Amygdala (tissue), 56 donors: ENCODE measurements around the gene TEAD1.

Experiments
- DNase-seq, 56 donors: peaks; one replicate each; lab custom pipeline; 2025; lab: John Stamatoyannopoulos, UW

TEAD1 gene

DNA sequence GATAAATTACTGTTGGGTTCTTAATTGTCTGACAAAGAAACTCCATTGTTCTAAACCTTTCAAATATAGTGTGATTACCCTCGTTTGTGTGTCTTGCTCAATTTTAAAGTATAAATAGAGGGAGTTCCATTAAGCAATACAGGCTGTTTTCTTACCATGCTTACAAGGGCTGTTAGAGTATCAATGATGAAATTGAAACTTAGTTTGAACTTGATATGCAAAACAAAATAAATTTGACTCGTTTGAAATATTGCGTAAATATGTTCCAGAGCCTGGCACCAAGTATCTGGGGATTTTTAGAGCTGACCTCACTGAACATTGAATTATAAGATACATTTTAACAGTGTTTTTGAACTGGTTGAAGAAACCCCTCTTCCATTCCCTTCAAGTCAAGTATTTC lies 31.7 kb downstream of the TEAD1 start:
- no peak for DNase-seq

- DNase-seq, result peak in 1 of 56 donors; percentile 10
Observed at GRCh38 chr11:12706545-12707499, 32.6 kb downstream of the TEAD1 start.

DNA sequence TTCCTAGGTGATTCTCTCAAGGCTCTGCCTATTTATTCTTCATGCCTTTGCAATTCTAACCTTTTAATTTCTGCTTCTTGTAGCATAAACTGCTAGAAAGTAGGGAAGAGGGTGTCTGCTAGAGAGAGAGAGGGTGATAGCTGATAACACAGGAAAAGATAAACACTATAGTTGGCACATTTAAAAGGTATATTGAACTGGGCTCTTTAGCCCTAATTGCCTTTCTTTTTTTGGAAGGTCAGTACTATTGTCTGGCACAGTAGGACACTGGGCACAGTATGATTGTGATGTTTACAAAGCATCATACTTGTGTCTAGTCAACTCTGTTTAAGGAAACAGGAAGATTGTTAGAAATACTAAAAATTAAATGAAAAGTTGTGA lies 33.3 kb downstream of the TEAD1 start:
- no peak for DNase-seq

DNA sequence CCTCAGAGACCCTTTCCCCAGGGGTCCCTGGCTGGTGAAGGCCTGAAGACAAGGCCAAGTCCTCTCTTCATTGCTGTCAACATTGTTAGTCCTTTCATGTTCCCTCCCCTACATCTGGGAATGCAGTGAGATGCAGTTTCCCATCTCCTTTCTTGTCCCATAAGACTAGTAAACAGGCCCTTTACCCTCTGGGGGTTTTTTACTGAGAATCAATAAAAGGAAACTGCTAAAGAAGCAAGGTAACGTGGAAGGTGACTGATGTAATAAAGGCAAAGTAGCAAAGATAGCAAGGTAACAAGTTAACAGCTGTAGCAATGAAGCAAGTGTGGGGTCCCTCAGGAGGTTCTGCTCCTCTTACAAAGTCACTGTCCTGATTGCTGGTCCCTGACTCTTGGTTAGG lies 37.3 kb downstream of the TEAD1 start:
- no peak for DNase-seq

DNA sequence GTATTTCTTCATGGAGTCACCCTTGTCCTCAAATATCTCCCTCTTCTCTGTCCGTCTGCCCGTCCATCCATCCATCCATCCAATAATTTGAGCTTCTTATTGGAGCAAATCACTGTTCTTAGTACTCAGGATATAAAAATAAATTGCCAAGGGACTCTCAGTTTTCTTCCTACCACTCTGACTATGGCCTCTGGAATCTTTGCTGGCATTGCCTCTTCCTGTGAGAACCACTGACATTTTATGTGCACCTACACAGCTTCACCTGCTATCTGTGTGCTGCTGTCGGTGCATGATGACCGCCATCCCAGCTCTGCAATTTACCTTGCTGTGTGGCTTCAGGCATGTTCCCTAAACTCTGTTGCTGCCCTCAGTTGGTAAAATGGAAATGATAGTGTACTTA lies 37.9 kb downstream of the TEAD1 start:
- DNase-seq, result no peak

DNA sequence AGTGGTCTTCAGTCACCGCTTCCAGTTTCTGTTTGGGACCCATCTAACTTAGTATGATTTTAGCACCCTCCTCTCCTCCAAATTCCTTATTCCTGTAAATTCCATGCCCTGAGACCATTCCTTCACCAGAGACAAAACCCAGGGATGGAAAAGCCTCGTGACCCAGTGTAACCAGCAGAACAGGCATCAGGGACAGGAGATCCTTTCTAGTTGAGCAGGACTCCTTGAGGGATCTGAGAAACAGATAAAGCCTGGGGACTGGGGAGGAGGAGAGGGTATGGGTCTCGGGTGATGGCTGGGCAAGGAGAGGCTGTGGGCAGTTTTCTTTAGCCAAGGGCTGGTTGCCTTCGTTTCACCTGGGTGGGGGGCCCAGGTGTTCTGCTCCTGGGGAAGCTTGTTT lies 40.9 kb downstream of the TEAD1 start:
- no peak for DNase-seq

GRCh38 chr11:12715941-12716340 lies 41.7 kb downstream of the TEAD1 start:
- DNase-seq, result peak in 1 of 56 donors; percentile 3

- no peak for DNase-seq
Observed at GRCh38 chr11:12716816-12717215, 42.6 kb downstream of the TEAD1 start.

DNA sequence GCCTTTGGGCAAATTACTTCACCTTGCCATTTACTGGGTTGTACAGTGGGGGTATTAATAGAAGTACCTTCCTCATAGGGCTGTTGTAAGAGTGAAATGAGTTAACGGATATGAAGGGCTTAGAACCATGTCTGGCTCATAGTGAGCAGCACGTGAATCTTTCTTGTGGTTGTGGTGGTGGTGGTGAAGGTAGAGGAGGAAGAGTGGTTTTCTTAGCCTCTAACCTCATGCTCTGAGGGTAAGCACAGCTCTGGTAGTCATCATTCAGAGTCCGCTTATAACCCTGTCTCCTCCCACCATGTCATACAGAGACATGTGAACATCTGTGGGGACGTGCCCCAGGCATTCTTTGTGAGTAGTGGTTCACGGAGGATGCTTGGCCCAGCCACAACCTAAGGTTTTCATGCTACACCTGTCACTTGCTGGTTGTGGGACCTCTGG lies 43.6 kb downstream of the TEAD1 start:
- no peak for DNase-seq

DNA sequence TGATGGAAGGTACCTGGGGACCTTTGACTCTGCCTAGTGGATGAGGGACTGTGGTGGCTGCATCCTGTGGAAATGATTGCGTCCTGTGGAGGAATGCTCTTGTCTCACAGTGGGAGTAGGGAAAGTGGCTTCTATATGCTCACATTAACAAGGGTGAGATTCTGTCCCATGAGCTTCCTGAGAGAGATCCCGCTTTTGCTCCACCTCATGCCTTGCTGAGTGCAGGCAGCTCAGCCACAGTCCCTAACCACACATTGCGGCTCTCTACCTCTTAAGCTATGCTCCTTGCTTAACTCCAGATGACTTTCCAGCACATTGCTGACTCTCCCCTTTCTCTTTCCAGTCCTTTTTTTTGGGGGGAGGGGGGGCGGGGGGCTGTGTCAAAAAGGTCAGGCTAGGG lies 45.0 kb downstream of the TEAD1 start:
- no peak for DNase-seq

GRCh38 chr11:12721816-12722604 lies 47.8 kb downstream of the TEAD1 start:
- no peak for DNase-seq

- no peak for DNase-seq
Observed at GRCh38 chr11:12723421-12724300, 49.4 kb downstream of the TEAD1 start.

DNA sequence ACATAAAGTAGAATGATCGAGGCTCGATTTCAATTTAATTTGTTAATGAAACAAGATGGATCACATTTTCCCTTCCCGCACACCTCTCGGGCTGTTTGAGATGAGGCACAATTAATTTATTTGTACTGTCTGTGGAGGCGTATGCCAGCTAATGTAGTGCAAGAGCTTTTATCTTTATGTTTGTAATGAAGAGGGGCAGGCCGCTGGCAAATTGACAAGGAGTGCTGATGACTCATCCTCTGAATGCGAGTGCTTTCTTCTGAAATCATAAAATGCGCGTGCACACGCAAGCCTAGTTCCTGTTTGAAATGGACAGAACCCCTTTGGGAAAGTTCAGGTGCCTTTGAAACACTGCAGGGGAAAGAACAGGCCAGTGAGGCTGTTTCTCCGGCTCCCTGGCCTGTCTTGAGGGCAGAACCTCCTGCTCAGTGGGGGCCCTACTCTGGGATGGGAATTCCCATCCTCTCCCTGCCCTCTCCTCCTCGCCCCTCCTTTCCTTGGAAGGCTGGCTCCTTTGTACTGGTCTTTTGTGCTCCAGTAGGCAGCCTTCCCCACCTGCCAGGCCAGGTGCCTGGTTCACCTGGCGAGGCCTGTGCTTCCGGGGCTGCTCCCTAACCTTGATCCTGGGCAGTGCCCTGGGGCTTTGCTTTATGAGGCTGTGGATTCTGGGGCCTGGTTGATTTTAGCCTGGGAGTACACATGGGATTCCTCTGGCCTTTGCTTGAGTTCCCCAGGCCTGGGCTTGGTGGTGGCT lies 50.3 kb downstream of the TEAD1 start:
- DNase-seq, result peak in 22 of 56 donors; percentile 9 to 73 (median 26)

- no peak for DNase-seq
Observed at GRCh38 chr11:12725055-12725862, 51.0 kb downstream of the TEAD1 start.

DNA sequence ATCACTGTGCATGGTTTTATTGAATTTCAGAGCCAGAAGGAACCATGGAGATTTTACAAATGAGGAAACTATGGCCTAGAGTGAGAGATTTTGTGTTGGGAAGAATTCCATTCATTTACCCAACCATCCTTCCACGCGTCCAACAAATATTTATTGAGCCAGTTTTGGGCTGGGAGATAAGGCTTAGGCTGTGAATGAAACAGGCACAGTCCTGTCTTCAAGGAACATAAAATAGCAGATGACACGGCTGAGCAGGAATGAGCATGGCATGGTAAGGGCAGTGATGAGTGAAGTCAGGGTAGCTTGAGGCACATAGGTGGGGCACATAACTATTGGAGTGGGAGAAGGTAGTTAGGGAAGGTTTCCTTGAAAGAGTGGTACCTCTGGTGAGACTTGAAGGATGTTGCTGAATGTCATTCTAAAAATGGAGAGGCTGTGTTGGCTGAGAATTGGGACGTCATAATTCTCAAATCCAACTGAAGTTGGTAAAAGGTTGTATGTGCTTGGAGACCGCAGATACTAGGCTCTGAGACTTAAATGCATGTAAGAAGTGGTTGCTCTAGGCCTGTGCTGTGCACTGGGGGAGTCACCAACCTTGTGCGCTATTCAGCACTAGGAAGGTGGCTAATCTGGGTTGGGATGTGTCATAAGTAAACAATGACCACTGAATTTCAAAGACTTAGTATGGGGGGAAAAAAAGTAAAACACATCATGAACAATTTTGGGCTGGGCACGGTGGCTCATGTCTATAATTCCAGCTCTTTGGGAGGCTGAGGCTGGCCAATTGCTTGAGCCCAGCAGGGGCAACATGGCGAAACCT lies 51.9 kb downstream of the TEAD1 start:
- DNase-seq, result no peak

DNA sequence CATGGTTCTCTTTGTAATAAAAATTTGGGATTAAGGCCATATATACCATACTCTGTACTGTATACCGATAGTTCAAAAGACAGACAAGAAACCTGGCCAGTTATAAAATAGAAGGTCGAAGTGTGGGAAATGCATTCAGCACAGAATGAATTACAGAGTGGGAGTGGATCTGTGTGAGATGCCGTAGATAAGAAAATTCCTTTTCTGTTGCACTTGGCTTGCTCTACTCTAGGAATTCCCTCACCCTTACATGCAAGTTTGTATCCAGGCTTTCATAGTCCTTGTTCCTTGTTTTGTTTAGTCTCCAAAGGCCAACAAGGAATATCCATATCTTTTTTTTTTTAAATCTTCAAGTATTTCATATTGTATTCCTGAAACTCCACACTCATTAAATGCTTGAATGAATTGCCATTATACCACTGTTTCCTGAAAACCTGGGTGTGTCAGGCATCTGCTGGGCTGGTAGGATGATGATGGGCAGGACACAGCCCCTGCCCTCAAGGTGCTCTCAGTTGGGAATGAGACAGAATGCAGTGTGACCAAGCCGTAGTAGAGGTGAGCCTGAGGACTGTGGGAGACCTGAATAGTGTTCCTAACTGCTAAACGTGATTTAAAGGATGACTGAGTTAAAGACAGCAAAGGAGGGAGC lies 53.5 kb downstream of the TEAD1 start:
- DNase-seq, result no peak

- no peak for DNase-seq
Observed at GRCh38 chr11:12728417-12728816, 54.2 kb downstream of the TEAD1 start.

- no peak for DNase-seq
Observed at GRCh38 chr11:12729941-12730340, 55.7 kb downstream of the TEAD1 start.
